Inflammatory macrophage treated with lipopolysaccharide for 4 hours (primary cell): ENCODE data around the gene DTNB.

Source experiments
- DNase-seq: peaks from one replicate; pipeline ENCODE4 v3.0.0-alpha.2; 2020

The DTNB gene

GRCh38 chr2:25335204-25335603 is 338.2 kb downstream of the DTNB start:
- DNase-seq, result no peak

DNA sequence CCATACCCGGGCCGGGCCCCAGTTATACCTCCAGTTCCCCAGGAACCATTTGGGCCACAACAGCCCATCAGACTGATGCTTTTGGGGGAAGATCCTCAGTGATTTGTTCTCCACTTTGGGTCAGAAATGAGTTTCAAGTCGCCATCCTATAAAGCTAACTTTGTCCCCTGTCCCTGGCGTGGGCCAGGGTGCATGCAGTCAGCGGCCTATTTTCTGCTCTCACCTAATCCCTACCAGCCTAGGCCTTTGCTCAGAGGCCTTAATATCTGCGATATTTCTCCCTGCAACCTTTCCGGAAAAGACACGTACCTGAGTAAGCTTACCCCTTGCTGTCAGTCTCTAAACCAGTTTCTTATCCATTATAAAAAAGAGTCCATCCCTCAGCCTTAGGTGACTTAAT is 338.9 kb downstream of the DTNB start:
- DNase-seq, result no peak

- no peak for DNase-seq
These were observed 339.4 kb downstream of the DTNB start for GRCh38 chr2:25333981-25334380.

DNA sequence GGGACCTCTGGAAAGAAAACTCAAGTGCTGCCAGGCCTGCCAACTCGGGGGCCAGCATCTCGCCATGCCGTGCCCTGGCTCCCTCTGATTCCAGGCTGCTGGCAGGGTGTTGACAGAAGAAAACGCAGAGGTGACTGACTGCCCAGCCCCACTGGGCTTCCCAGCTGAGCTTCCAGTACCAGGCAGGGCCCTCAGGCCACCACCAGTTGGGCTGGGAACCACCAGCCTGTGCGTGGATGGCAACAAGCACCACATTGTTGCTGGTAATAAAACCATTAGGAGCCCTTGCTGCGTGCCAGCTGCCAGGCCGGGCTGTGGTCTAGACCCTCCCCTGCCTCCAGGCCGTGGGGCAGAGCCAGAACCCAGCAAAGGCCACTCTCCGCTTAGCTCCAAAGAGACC is 340.8 kb downstream of the DTNB start:
- DNase-seq, result no peak

DNA sequence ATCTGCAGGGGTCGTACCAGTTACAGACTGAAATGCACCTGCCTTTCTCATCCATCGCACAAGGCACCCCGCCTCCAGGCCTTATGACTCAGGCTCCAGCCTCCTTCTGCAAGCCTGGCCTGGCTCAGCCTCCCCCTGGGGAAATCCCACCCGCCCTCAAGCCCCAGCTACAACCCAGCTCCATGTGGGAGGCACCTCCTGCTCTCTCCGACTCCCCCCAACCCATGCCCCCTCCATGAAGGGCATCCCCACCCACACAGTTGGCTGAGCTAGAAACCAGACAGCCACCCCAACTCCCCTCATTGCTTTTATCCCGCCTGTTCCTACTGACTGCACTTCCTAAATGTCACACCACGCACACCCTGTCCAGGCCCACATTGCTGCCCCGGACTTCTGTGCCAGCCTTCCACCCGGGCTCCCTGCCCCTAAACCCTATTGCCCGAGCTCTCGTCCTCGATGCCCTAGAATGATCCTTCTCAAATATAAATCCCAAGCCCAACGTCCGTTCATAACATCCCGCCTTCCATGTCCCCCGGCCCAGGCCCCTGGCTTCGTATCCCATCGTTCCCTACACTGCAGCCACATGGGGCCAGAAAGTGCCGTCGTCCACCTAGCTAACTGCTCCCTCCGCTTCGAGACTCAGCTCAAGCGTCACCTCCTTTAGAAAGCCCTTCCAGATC is 341.6 kb downstream of the DTNB start:
- DNase-seq, result peak; percentile 14

GRCh38 chr2:25330937-25331336 is 342.4 kb downstream of the DTNB start:
- DNase-seq, result no peak

GRCh38 chr2:25330273-25330672 is 343.1 kb downstream of the DTNB start:
- no peak for DNase-seq

- no peak for DNase-seq
These were observed 345.0 kb downstream of the DTNB start for GRCh38 chr2:25328152-25329085.
